Right ventricle myocardium inferior (tissue), 1 donor: ENCODE data around the gene ZNF496. TPM values are rescaled to one million over a fixed set of nuclear protein-coding genes. Genes with fewer than 3 reads are reported as not detected.
"Not testable (repeated sequence)": the region's sequence is repeated elsewhere in the genome, so short reads cannot be mapped to it uniquely, and the experiment has no call there.

ENCODE experiments used
- ATAC-seq: fragments of 200-7000 bp; cut with Tn5 transposase; one replicate; pipeline ENCODE4 v1.9.1; 2020; ENCODE audit warnings: mild to moderate bottlenecking, moderate library complexity
- DNase-seq: peaks from one replicate; pipeline ENCODE4 v3.0.0; 2021; ENCODE audit errors: missing footprints
- intact Hi-C: fragments of 100-400 bp; cut with DNase I; formaldehyde crosslinking; loops from one replicate; pipeline ENCODE4 v1.11.0; 2022
- total RNA-seq: library from RNA; stranded (reverse); fragmentation: NEBNext Ultra II Directional; extraction: Animal tissue kit (Norgen Biotek cat#: 25700); gene quantifications from one replicate; pipeline ENCODE4 v1.2.1, GENCODE V29; 2021
- donor health status: DM: no; HTN: yes; CAD: no; lungs with severe emphysema.

ZNF496 gene
- total RNA-seq, 1 donor from 2014 or later, result 10.5 TPM

GRCh38 chr1:247300491-247301175 lies 31.0 kb downstream of the ZNF496 start:
- no peak for ATAC-seq
- no peak for DNase-seq
- intact Hi-C loops, result no loop called here

- intact Hi-C loops, result no loop called here
- ATAC-seq (no peak), DNase-seq (no peak)
Measured at GRCh38 chr1:247299723-247300381, 31.8 kb downstream of the ZNF496 start.

GRCh38 chr1:247298701-247299100 lies 33.0 kb downstream of the ZNF496 start:
- ATAC-seq, result no peak
- intact Hi-C loops, result no loop called here
- DNase-seq, result no peak

GRCh38 chr1:247298124-247298481 lies 33.6 kb downstream of the ZNF496 start:
- no peak for DNase-seq
- no peak for ATAC-seq
- intact Hi-C loops, result no loop called here

- ATAC-seq (no peak), DNase-seq (no peak)
- intact Hi-C loops, result no loop called here
Measured at GRCh38 chr1:247297263-247298123, 34.2 kb downstream of the ZNF496 start.

- no peak for ATAC-seq
- intact Hi-C loops, result no loop called here
- DNase-seq, result no peak
Measured at GRCh38 chr1:247296599-247297180, 35.0 kb downstream of the ZNF496 start.

- intact Hi-C loops, result no loop called here
- ATAC-seq, result no peak
Measured at GRCh38 chr1:247295746-247296145, 35.9 kb downstream of the ZNF496 start.

GRCh38 chr1:247295274-247295684 lies 36.4 kb downstream of the ZNF496 start:
- intact Hi-C loops, result no loop called here
- no peak for DNase-seq
- no peak for ATAC-seq

More at GRCh38 chr1:247295746-247296145, 35.9 kb downstream of the ZNF496 start:
- no peak for DNase-seq

GRCh38 chr1:247294282-247294681 lies 37.4 kb downstream of the ZNF496 start:
- DNase-seq (no peak), ATAC-seq (no peak)
- intact Hi-C loops, result no loop called here

- ATAC-seq, result no peak
- no peak for DNase-seq
- intact Hi-C loops, result no loop called here
Measured at GRCh38 chr1:247293047-247293446, 38.6 kb downstream of the ZNF496 start.

- ATAC-seq (no peak), DNase-seq (no peak)
- intact Hi-C loops, result no loop called here
Measured at GRCh38 chr1:247291833-247292561, 39.7 kb downstream of the ZNF496 start.

GRCh38 chr1:247291161-247291560 lies 40.5 kb downstream of the ZNF496 start:
- no peak for DNase-seq
- intact Hi-C loops, result no loop called here
- ATAC-seq, result no peak

- DNase-seq, result no peak
- intact Hi-C loops, result no loop called here
- ATAC-seq, result no peak
Measured at GRCh38 chr1:247290576-247290975, 41.1 kb downstream of the ZNF496 start.

- DNase-seq, ATAC-seq, intact Hi-C loops: not testable (repeated sequence)
Measured at GRCh38 chr1:247289274-247289892, 42.3 kb downstream of the ZNF496 start.

- no peak for DNase-seq
- no peak for ATAC-seq
- intact Hi-C loops, result no loop called here
Measured at GRCh38 chr1:247288341-247288740, 43.3 kb downstream of the ZNF496 start.

- no peak for ATAC-seq
- DNase-seq, result no peak
- intact Hi-C loops, result no loop called here
Measured at GRCh38 chr1:247287460-247287859, 44.2 kb downstream of the ZNF496 start.

- intact Hi-C loops, result no loop called here
- ATAC-seq, result no peak
- no peak for DNase-seq
Measured at GRCh38 chr1:247286134-247286670, 45.5 kb downstream of the ZNF496 start.

GRCh38 chr1:247281001-247281574 lies 50.6 kb downstream of the ZNF496 start:
- no peak for ATAC-seq
- no peak for DNase-seq
- intact Hi-C loops, result no loop called here
